Activated CD4-positive, alpha-beta T cell treated with anti-CD3 and anti-CD28 coated beads for 48 hours (primary cell): ENCODE measurements around the gene CFAP221.
"Not testable (repeated sequence)": the region's sequence is repeated elsewhere in the genome, so short reads cannot be mapped to it uniquely, and the experiment has no call there.

ENCODE experiments used
- DNase-seq: peaks from one replicate; pipeline ENCODE4 v3.0.0-alpha.2; 2020

Gene CFAP221

GRCh38 chr2:119592436-119592835 is 48.2 kb downstream of the CFAP221 start:
- no peak for DNase-seq

DNA sequence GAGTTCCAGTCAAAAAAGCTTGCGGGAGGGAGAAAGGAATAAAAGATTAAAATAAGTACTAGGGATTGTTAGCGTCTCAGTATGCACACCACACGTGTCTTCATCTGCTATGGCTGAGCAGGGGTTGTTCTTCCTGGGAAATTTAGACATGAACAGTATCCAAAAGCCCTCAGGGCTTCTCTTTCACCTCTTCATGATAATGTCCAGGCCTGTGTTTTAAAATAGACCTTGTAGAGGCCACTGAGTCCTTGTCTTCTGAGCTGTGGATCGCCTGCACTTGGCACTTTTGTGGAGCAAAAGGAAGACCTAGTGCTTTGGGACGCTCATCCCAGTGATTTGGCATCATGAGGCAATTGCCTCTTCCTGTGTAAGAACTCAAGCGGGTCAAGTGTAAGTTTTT is 52.4 kb downstream of the CFAP221 start:
- no peak for DNase-seq

DNA sequence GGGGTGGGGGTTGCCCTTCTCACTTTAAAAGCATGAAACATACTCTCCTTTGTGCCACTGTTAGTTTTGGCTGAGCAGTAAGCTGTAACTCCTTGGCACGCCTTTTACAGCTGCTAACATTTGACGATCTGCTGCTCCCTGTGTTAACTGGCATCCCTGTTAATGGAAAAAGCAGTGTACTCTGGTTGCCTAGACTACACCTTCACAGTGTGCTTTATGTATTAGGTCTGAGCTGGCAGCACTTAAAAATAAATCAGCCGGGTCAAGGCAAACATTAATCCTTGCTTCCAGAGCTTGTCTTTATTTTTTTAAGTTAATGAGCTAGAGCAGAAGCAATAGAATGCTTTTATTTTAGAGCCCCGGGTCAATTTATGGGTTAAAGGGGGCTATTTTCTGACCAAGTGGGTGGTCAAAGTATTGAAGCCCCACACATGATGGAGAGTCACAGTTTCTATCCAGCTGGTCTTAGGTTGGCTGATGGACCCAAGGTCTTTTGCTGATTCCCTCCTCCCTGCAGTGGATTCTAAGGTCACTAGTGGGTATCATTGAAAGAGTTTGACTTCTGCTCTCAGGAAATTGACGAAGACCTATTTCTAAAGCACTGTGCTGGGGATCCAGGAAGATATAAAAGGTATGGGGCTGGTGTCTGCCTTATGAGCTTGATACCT is 54.5 kb downstream of the CFAP221 start:
- DNase-seq: no peak

GRCh38 chr2:119599384-119599783 is 55.1 kb downstream of the CFAP221 start:
- no peak for DNase-seq

GRCh38 chr2:119605096-119605495 is 60.8 kb downstream of the CFAP221 start:
- DNase-seq: no peak

DNA sequence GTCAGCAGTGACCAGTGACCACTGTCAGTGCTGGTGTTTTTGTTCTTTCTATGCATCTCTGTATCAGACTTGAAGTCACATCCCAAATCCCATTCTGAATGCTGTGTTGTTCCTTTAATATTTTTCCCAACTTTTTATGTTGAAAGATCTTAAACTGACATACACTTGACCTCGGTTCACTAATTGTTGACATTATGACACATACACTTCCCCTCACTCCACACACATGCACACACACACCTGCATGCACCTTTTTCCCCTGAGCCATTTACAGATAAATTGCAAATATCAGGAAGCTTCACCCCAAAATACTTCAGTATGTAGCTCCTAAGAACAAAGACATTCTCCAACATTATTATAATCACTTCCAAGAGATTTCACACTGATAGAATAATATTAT is 62.4 kb downstream of the CFAP221 start:
- no peak for DNase-seq

- DNase-seq: no peak
Observed at GRCh38 chr2:119608553-119608952, 64.3 kb downstream of the CFAP221 start.

- no peak for DNase-seq
Observed at GRCh38 chr2:119609337-119609736, 65.1 kb downstream of the CFAP221 start.

DNA sequence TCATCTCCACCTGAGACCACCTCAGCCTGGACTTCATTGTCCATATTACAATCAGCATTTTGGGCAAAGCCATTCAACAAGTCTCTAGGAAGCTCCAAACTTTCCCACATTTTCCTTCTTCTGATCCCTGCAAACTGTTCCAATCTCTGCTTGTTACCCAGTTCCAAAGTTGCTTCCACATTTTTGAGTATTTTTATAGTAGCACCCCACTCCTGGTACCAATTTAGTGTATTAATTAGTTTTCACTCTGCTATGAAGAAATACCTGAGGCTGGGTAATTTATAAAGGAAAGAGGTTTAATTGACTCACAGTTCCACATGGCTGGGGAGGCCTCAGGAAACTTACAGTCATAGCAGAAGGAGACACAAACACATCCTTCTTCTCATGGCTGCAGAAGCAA is 69.9 kb downstream of the CFAP221 start:
- DNase-seq: not testable (repeated sequence)

GRCh38 chr2:119616421-119616820 is 72.2 kb downstream of the CFAP221 start:
- DNase-seq: no peak

DNA sequence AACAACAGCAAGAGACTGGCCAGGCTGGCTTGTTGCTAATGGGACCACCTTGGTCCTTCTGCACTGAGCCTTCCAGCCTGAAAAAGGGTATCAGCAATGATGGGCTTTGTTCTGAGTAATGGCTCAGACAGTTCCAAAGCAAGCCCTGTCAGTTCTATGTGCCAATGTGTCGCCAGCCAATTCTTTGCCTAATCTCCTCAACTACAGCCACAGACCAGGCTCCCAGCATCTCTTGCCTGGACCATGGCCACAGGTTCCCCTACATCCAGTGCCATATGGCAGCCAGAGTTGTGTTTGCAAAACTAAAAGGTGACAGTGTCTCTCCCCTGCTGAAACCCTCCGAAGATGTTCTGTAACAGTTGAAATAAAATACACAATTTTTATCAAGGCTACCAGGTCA is 73.2 kb downstream of the CFAP221 start:
- DNase-seq: no peak

DNA sequence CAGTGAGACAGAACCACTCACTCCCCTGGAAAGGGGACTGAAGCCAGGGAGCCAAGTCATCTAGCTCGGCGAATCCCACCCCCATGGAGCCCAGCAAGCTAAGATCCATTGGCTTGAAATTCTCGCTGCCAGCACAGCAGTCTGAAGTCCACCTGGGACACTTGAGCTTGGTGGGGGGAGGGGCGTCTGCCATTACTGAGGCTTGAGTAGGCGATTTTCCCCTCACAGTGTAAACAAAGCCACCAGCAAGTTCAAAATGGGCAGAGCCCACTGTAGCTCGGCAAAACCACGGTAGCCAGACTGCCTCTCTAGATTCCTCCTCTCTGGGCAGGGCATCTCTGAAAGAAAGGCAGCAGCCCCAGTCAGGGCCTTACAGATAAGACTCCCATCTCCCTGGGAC is 74.5 kb downstream of the CFAP221 start:
- DNase-seq: not testable (repeated sequence)

- no peak for DNase-seq
Observed at GRCh38 chr2:119625226-119625625, 81.0 kb downstream of the CFAP221 start.

DNA sequence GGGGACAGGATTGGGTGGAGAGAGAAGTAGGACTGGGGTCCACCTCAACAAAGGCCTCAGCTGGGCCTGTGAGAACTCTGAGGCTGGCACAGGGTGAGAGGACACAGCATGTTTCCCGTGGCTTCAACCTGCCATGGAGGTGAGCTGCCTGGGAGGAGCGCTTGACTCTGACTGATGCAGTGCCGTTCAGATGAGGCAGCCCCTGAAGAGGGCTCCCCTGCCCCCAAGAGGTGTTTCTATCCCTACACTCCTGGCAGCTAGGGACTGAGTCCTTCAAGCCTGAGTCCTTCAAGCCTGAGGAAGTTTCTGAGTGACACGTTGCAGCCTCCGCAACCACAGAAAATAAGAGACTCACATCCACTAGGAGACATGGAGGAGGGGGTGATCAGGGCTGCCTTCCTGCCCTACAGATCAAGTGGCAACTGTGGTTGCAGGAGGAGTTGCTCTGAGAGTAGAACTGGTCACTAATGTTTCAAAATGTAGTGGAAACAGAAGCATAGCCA is 85.1 kb downstream of the CFAP221 start:
- no peak for DNase-seq

GRCh38 chr2:119630121-119630520 is 85.9 kb downstream of the CFAP221 start:
- no peak for DNase-seq

- DNase-seq: no peak
Observed at GRCh38 chr2:119637371-119637770, 93.1 kb downstream of the CFAP221 start.

DNA sequence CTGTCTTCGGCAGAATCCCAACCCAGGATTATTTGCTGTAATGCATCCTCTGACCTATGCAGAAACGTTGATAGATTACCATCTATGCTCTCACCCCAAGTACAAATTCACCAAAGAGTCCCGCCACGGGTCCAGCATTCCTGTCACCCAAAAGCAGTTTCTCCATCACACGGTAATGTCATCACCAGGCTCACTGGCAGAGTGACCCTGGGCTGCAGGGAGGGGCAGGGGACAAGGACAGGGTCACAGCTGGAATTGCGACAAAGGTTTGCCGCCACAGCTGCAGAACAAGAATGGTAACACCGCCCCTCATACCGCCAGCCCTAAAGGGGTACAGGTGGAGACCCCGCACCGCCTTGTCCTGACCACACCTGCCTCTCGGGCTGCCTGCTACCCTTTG is 94.0 kb downstream of the CFAP221 start:
- no peak for DNase-seq

GRCh38 chr2:119638685-119639554 is 94.7 kb downstream of the CFAP221 start:
- DNase-seq: no peak

DNA sequence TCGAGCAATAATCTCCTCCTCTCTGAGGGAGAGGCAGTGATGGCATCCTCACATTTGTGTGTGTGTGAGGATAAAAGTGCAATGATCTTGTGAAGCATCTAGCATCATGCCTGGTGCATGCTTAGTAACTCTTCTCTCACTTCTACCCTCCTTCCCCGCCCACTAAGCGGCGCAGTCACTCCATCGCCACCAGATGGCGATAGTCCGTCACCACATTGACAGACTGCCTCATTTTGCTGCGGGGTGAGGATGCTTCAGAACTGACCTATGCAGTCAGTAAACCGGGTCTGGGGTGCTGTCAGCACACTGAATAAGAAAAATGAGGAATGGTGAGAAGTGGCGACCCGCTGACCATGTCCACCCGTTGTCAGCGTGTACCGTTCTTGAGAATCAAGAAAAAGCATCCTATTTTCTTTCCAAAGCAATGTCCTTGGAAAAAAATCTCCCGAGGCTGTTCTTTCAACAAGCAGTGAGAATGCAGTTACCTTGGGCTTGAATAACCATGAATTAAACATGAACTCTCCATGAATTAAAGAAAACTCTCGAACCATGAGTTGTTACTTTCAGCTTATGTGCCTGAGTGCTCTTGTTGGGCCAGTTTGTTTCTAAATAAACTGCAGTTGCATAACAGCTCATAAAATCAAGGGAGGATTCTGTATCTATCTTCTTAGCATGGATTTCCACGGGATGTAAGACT is 97.5 kb downstream of the CFAP221 start:
- peak; percentile 83 for DNase-seq

- DNase-seq: no peak
Observed at GRCh38 chr2:119644186-119644585, 99.9 kb downstream of the CFAP221 start.

DNA sequence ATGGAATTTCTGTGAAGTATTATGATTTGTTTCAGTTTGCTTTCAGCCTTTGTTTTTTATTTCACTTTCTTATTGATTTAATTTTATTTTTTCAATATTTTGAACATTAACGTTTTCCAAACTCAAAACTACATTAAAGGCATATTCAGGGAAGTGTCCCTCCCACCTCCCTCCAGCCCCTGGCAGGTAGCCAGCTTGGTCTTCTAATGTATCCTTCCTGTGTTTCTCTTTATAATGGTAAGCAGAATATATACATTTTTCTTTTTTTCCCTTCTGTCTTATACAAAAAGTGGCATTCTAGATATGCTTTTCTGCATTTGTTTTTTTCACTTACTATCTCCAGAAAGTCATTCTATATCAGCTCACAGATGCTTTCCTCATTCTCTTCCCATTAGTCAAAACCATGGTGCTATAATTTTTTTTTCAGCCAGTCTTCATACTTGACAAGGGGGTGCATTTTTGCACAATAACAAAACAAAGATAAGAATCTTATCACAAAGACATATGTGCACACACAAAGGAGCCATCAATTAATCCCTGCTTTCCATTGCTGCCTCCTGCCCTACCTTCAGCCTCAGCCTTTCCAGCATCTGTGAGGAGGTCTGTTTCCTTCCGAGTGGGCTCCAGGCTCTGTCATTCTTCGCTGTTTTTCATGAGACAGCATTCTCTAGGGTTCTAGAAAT is 101.1 kb downstream of the CFAP221 start:
- no peak for DNase-seq

DNA sequence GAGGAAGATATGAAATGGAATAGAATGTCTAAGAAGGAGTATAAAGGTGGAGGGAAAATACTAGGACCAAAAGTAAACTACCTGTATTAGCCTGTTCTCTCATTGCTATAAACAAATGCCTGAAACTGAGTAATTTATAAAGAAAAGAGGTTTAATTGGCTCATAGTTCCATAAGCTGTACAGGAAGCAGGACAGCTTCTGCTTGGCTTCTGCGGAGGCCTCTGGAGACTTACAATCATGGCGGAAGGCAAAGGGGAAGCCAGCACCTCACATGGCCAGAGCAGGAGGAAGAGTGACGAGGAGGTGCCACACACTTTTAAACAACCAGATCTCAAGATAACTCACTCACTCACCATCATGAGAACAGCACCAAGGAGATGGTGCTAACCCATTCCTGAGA is 101.9 kb downstream of the CFAP221 start:
- DNase-seq: no peak
